ENCODE results near the gene PEX14.

Gene PEX14

GRCh38 chr1:10610901-10611600, 136.3 kb downstream of the PEX14 start:
- no peak for TF ChIP-seq CTCF (IDR thresholded peaks at IDR 0.05; ENCODE audit: extremely low read depth, insufficient read depth, missing control alignments)
- no peak for DNase-seq (ENCODE audit: low spot score)
- in situ Hi-C loops (cut with MboI; ENCODE audit: low pct_unique_long_range_greater_than_20kb, low sequenced_read_pairs, unreplicated experiment) = no loop called here

DNA sequence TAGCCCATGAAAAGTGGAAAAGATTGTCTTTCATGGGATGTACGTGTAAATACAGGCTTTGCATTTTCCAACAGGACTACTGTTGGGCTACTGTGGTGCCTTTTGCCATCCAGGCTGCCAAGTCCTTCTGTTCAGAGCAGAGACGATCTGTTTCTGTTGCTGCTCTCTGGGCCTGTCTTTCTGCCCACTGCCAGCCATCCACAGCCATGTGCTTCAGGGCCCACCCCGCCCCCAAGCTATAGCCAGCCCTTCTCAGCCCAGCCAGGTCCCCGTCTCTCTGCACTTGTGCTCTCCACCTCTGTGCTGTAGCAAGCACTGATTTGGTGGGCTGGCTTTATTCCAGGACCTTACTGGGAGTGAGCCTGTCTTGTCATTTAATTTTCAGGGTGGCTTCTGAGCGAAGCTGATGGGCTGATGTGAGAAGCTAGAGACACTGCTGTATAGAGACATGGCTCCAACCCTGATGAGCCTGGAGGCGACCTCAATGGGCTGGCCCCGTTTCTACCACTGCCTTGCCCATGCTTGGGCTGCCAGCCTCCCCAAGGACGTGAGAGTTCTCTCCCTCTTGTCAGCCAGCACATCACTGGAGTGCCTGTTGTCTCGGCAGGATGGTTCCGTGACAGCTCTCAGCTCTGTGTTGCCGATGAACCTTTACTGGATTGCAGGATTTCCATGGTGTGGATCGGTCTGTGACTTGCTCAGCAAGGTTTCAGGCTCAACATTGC, 137.8 kb downstream of the PEX14 start:
- in situ Hi-C loops (cut with MboI; ENCODE audit: low pct_unique_long_range_greater_than_20kb, low sequenced_read_pairs, unreplicated experiment) = no loop called here
- no peak for DNase-seq (ENCODE audit: low spot score)
- no peak for TF ChIP-seq CTCF (IDR thresholded peaks at IDR 0.05; ENCODE audit: extremely low read depth, insufficient read depth, missing control alignments)

DNA sequence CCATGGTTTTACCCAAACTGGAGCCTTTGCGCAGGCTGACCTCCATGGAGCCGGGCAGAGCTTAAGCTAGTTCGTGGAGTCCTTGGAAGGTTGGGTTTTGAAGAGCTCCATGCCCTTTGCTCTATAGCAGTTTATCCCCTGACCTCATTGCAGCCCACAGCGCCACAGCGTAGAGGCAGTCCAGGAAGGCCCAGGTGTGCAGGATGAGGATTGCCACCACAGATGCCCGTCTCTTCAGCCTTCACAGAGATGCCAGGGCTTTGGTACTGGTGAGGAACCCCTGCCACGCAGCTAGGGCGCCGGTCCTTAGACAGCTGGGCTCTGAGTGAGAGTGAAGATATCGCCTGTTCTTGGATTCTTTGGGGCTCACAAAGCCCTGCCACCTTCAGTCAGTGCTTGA, 138.6 kb downstream of the PEX14 start:
- TF ChIP-seq CTCF (IDR thresholded peaks at IDR 0.05; ENCODE audit: extremely low read depth, insufficient read depth, missing control alignments) = no peak
- DNase-seq (ENCODE audit: low spot score) = no peak
- in situ Hi-C loops (cut with MboI; ENCODE audit: low pct_unique_long_range_greater_than_20kb, low sequenced_read_pairs, unreplicated experiment) = no loop called here

- no peak for TF ChIP-seq CTCF (IDR thresholded peaks at IDR 0.05; ENCODE audit: extremely low read depth, insufficient read depth, missing control alignments)
- no peak for DNase-seq (ENCODE audit: low spot score)
- in situ Hi-C loops (cut with MboI; ENCODE audit: low pct_unique_long_range_greater_than_20kb, low sequenced_read_pairs, unreplicated experiment) = no loop called here
Observed at GRCh38 chr1:10613861-10614260, 139.1 kb downstream of the PEX14 start.

DNA sequence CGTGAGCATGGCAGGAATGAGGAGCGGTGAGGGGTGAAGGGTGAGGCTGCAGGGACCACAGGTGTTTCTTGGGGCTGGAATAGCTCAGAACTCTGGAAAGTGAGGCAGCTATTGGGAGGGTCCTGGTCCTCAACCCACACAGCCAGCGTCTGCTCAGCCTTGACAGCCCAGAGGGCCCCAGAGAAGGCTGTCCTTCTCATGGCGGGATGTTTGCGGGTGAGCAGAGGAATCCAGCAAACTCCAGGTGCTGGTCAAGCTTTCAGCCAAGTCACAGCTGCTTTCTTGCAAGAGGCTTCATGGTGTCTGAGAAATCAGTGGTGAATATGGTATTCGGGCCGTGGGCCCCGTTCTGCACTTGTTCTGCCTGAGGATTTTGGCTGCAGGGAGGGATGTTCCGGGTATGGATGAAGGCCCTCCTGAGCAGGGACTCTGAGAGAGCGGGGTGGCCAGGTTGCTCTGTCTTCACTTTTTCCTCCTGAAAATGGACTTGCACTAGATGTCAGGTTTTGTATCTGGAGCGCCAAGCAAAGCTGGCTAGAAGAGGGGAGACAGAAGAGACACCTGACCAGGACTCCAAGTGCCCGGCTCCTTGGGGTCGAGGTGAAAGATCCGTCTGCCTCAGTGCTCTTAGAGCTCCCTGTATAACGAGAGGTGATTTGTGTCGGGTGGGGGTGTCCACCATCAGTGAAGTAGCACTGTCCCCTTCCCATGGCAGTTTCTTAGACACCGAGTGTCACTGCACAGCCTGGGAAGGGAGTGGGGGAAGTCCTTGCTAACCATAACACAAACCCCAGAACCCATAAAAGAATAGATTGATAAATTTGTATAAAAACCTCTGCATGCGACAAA, 139.9 kb downstream of the PEX14 start:
- DNase-seq (ENCODE audit: low spot score) = no peak
- in situ Hi-C loops (cut with MboI; ENCODE audit: low pct_unique_long_range_greater_than_20kb, low sequenced_read_pairs, unreplicated experiment) = no loop called here
- TF ChIP-seq CTCF (IDR thresholded peaks at IDR 0.05; ENCODE audit: extremely low read depth, insufficient read depth, missing control alignments) = no peak

- in situ Hi-C loops (cut with MboI; ENCODE audit: low pct_unique_long_range_greater_than_20kb, low sequenced_read_pairs, unreplicated experiment) = no loop called here
Observed at GRCh38 chr1:10615332-10615731, 140.6 kb downstream of the PEX14 start.

More at GRCh38 chr1:10615332-10615731, 140.6 kb downstream of the PEX14 start:
- no peak for DNase-seq (ENCODE audit: low spot score)
- no peak for TF ChIP-seq CTCF (IDR thresholded peaks at IDR 0.05; ENCODE audit: extremely low read depth, insufficient read depth, missing control alignments)

All from GM13977 (cell line).